Activated CD8-positive, alpha-beta memory T cell treated with anti-CD3 and anti-CD28 coated beads, Interleukin-2, amount 50 U/mL, for 48 hours (primary cell): ENCODE measurements around the gene ITGAL.
"Not testable (repeated sequence)": the region's sequence is repeated elsewhere in the genome, so short reads cannot be mapped to it uniquely, and the experiment has no call there.

Source experiments
- DNase-seq: peaks from one replicate; pipeline ENCODE4 v3.0.0-alpha.2; 2020

ITGAL gene

DNA sequence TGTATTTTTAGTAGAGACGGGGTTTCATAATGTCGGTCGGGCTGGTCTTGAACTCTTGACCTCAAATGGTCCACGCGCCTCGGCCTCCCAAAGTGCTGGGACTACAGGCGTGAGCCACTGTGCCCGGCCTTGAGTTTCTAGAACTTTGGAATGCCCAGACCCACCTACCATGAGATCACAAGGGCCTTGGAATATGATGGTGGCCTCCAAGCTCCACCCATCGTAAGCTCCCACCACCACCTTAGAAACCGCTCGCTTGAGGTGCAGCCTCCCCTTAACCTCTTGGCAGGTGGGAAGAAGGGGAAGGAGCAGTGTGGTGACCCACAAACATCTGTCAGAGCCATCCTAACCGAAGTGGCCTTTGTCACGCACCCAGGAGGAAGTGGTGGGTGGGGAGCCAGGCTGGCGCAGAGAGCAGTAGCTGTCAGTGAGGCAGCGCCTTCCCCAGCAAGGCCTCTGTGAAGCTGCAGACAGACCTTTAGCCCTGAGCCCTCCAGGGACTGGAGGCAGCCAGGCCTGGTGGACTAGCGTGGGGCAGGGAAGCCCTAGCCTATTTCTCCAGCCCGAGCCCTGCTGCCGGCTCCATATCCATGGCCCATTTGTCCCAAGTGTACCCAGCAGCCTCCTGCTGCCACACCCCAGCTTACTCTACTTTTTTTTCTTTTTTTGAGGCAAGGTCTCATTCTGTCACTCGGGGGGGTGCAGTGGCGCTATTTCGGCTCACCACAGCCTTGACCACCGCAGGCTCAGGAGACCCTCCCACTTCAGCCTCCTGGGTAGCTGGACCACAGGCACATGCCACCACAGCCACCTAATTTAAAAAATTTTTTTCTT lies 13.8 kb upstream of the ITGAL start:
- peak; percentile 92 for DNase-seq

DNA sequence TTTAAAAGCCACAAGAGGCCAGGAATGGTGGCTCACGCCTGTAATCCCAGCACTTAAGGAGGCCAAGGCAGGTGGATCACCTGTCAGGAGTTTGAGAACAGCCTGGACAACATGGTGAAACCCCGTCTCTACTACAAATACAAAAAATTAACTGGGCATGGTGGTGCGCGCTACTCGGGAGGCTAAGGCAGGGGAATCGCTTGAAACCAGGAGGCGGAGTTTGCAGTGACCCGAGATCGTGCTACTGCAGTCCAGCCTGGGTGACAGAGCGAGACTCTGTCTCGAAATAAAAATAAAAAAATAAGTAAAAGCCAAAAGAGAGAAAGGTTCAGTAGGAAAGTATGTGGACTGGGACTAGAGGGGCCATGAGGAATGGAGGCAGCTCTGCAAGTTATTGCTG lies 13.1 kb upstream of the ITGAL start:
- DNase-seq: no peak

DNA sequence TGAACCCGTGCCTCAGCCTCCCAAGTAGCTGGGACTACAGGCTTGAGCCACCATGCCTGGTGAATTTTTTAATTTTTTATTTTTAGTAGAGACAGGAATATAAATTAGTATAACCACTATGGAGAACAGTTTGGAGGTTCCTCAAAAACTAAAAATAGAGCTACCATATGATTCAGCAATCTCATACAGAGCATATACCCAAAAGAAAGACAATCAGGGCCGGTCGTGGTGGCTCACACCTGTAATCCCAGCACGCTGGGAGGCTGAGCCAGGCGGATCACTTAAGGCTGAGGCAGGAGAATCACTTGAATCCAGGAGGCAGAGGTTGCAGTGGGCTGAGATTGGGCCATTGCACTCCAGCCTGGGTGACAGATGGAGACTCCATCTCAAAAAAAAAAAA lies 11.1 kb upstream of the ITGAL start:
- not testable (repeated sequence) for DNase-seq

DNA sequence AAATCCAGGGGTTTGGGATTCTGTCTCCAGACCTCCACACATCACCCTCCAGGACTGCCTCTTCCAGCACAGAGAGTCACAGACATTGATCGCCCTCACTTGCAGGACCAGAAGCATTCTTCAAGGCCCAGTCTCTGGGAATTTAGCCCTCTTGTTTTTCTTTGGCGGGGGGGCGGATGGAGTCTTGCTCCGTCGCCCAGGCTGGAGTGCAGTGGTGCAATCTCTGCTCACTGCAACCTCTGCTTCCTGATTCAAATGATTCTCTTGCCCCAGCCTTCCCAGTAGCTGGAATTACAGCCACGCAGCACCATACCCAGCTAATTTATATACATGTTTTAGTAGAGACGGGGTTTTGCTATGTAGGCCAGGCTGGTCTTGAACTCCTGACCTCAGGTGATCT lies 8.5 kb upstream of the ITGAL start:
- no peak for DNase-seq

- DNase-seq: no peak
Measured at GRCh38 chr16:30470170-30470512, 2.4 kb upstream of the ITGAL start.

DNA sequence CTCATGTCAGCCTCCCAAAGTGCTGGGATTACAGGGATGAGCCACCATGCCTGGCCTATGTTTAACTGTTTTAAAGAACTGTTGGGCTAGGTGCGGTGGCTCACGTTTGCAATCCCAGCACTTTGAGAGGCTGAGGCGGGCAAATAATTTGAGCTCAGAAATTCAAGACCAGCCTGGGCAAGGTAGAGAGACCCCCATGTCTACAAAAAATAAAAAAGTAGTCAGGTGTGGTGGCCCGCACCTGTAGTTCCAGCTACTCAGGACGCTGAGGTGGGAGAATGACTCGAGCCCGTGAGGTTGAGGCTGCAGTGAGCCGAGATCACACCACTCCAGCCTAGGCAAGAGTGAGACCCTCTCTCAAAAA lies 1.9 kb upstream of the ITGAL start:
- no peak for DNase-seq

DNA sequence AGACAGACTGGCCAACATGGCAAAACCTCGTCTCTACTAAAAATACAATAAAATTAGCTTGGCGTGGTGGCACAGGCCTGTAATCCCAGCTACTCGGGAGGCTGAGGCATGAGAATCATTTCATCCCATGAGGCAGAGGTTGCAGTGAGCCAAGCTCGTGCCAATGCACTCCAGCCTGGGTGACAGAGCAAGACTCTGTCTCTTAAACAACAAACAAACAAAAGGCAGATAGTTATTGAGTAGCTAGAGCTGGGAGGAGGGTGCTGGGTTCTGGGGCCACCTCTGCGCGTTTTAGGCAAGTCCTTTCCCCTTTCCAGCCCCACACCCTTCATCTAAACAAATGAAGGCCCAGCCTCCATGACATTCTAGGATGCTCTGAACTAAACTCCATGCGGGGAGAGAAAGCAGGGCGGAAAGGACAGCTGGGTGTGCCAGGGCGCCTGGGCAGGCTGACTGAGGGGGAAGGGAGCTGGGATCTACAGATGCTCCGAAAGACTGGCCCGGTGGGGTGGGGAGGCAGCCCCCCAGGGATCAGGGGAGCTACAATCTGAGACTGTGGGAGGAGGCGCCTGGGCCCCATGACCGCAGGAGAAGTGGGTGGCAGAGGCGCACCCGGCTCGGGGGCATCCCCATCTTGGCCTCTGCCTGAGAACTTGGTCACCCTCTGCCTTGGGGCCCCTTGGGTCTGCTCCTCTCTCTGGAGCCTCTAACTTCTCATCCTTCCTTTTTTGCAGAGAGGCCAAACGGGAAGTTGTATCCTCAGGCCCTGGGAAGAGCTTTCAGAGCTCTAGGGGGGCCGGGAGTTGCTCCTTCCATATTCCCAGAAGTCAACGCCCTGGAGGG lies 910 bp downstream of the ITGAL start:
- DNase-seq: peak; percentile 85

GRCh38 chr16:30474074-30474452 lies 1.5 kb downstream of the ITGAL start:
- DNase-seq: no peak

GRCh38 chr16:30474684-30475083 lies 2.1 kb downstream of the ITGAL start:
- DNase-seq: no peak

DNA sequence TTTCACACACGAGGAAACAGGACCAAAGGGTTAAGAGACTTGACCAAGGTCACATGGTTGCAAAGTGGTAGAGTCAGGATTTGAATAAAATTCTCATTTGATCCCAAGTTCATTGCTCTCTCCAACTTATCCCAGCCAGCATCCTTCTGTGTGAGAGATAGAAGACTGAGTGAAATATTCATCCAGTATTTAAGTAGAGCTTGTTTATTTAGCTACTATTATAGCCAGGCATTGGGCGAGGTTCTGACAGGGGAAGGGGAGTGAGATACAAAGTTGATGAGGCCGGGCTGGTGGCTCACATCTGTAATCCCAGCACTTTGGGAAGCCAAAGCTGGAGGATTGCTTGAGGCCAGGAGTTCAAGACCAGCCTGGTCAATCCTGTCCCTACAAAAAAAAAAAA lies 4.4 kb downstream of the ITGAL start:
- no peak for DNase-seq

DNA sequence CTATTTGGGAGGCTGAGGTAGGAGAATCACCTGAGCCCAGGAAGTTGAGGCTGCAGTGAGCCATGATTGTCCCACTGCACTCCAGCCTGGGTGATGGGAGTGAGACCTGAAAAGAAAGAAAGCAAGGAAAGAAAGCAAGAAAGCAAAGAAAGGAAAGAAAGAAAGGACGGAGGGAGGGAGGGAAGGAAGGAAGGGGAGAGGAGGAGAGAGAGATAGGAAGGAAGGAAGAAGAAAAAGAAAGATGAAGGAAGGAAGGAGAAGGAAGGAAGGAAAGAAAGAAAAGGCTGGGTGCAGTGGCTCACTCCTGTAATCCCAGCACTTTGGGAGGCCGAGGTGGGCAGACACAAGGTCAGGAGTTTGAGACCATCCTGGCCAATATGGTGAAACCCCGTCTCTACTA lies 5.2 kb downstream of the ITGAL start:
- not testable (repeated sequence) for DNase-seq

DNA sequence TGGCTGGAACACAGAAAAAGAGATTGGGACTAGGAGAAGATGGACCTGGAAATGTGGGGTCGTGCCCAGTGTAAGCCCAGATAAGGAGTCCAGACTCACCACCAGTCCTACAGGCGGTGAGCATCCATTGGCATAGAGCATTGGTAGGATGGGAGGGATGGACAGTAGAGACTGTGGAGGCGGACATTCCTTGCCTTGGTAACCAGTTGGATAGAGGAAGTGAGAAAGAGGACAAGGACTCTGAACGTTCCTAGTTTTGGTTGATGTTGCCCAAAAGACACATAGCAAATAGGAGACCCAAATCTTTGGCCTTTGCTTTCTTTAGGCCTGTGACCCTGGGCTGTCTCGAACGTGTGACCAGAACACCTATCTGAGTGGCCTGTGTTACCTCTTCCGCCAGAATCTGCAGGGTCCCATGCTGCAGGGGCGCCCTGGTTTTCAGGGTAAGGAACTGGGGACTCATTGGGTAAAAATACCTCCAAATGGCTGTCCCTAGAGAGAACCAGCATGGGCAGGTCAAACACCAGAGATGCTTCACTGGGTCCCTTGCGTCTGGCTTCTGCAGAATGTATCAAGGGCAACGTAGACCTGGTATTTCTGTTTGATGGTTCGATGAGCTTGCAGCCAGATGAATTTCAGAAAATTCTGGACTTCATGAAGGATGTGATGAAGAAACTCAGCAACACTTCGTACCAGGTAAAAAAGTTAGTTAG lies 6.4 kb downstream of the ITGAL start:
- no peak for DNase-seq

- DNase-seq: no peak
Measured at GRCh38 chr16:30481381-30481780, 8.8 kb downstream of the ITGAL start.

DNA sequence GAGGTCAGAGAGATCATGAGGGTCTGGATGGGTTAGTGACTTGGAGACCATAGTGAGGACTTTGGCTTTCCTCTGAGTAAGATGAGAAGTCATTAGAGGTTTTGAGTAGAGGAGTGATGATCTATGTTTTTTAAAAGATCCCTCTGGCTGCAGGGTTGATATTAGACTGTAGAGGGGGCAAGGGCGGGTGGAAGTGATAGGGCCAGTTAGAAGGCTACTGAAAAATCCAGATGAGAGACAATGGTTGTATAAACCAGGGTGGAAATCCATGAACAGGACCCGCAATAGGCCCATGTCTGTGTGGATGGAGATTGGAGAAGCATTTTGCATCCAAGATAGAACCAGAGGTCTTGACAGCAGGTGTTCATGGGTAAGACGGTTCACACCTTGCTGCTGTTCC lies 9.8 kb downstream of the ITGAL start:
- DNase-seq: no peak

- no peak for DNase-seq
Measured at GRCh38 chr16:30484887-30485286, 12.3 kb downstream of the ITGAL start.

GRCh38 chr16:30485818-30486436 lies 13.4 kb downstream of the ITGAL start:
- no peak for DNase-seq

GRCh38 chr16:30488764-30489605 lies 16.4 kb downstream of the ITGAL start:
- no peak for DNase-seq

- DNase-seq: no peak
Measured at GRCh38 chr16:30490210-30490609, 17.7 kb downstream of the ITGAL start.

DNA sequence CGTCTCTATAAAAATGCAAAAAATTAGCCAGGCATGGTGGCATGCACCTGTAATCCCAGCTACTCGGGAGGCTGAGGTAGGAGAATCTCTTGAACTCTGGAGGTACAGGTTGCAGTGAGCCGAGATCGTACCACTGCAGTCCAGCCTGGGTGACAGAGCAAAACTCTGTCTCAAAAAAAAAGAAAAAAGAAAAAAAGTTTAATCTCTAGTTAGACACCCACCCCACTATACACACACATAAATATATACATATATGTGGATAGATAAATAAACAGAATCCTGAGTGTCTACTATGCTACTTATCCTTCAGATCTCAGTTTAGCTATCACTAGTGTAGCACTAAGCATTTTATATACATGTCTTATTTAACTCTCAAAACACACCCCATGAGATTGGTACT lies 18.7 kb downstream of the ITGAL start:
- DNase-seq: no peak

GRCh38 chr16:30491744-30492308 lies 19.3 kb downstream of the ITGAL start:
- no peak for DNase-seq

DNA sequence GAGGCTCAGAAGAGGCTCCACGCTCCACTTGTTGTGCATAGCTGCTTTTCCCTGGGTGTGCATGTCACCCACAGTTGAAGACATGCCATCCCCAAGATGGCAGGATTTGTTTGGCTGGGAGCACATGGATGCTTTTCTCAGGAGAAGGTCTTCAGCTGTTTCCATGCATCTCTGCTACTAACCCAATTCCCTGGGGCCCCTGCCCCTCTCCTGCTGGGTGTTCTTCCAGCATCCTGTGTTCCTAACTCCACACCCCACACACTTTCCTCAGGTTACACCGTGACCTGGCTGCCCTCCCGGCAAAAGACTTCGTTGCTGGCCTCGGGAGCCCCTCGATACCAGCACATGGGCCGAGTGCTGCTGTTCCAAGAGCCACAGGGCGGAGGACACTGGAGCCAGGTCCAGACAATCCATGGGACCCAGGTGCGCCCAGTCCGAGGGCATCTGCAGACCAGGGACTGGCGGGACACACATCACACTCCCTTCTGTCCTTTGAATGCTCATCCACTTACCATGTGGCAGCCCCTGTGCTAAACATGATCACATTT lies 21.5 kb downstream of the ITGAL start:
- DNase-seq: no peak

GRCh38 chr16:30494709-30495108 lies 22.2 kb downstream of the ITGAL start:
- DNase-seq: no peak
